ENCODE results near the gene C1orf94. TPM values are rescaled to one million over a fixed set of nuclear protein-coding genes. Genes with fewer than 3 reads are reported as not detected.

C1orf94 gene
- polyA plus RNA-seq, 1 of the 3 experiments (the other 2 are of a cell fraction): not detected

GRCh38 chr1:34143975-34144374 is 32.7 kb upstream of the C1orf94 start:
- H4K20me1 ChIP-seq (ENCODE audit: insufficient read depth): no peaks in the 10 kb centered on the region
- H3K27me3 ChIP-seq (ENCODE audit: insufficient read depth): no peaks in the 10 kb centered on the region
- TF ChIP-seq RAD21 (IDR thresholded peaks at IDR 0.05; ENCODE audit: low read length) (no peak), USF1 (IDR thresholded peaks at IDR 0.05; ENCODE audit: borderline replicate concordance, low read depth) (no peak), EZH2phosphoT487 (IDR thresholded peaks at IDR 0.05; ENCODE audit: borderline replicate concordance, low read depth) (no peak), CHD2 (IDR thresholded peaks at IDR 0.05; ENCODE audit: low read length, partially characterized antibody) (no peak), JUND (IDR thresholded peaks at IDR 0.05) (no peak), FOXJ3 (CRISPR knock-in tag; IDR thresholded peaks at IDR 0.05) (no peak), FOXM1 (IDR thresholded peaks at IDR 0.05; ENCODE audit: low read depth) (no peak), REST (IDR thresholded peaks at IDR 0.05; ENCODE audit: low read depth, low read length) (no peak)
- H3K9me2 ChIP-seq: no peaks in the 10 kb centered on the region
- H3F3A ChIP-seq (replicated peaks; ENCODE audit: insufficient read depth): no peaks in the 10 kb centered on the region
- no peaks in the 10 kb centered on the region for H3K36me3 ChIP-seq (replicated peaks in 1 of 2; ENCODE audit: control insufficient read depth in 1 of 2, insufficient read depth in 2 of 2, low read length in 1 of 2)
- H3K9me3 ChIP-seq: no peaks in the 10 kb centered on the region
- 23% methylated on average over 2 of the region's 2 CpGs for WGBS (ENCODE audit: low lambda C conversion rate)
- H3K4me3 ChIP-seq (ENCODE audit: low read depth in 2 of 2, low read length in 1 of 2): no peak overlapping the region
- no peak overlapping the region for H2AFZ ChIP-seq (ENCODE audit: low read depth)
- no peak overlapping the region for H3K27ac ChIP-seq (ENCODE audit: low read depth in 2 of 2, low read length in 1 of 2)
- CTCF ChIA-PET: interaction anchor here (1.5 to 5.4 kb wide), 3 partner anchors 11 to 19 kb away, joined by 3 to 32 read pairs (median 9); no protein-coding TSS in a partner anchor
- no peak overlapping the region for H3K9ac ChIP-seq
- no peaks in the 10 kb centered on the region for H3K79me2 ChIP-seq (ENCODE audit: insufficient read depth)
- POLR2A ChIA-PET: no interaction called here
- no peak overlapping the region for H3K4me2 ChIP-seq
- H3K4me1 ChIP-seq (ENCODE audit: control insufficient read depth in 1 of 2, insufficient read depth in 2 of 2, low read depth in 1 of 2, low read length in 1 of 2): no peaks in the 10 kb centered on the region
- DNase-seq: no peak

- WGBS (ENCODE audit: low lambda C conversion rate): 53% methylated on average over 6 of the region's 6 CpGs
- no peak overlapping the region for H2AFZ ChIP-seq (ENCODE audit: low read depth)
- H3K9me2 ChIP-seq: no peaks in the 10 kb centered on the region
- no peaks in the 10 kb centered on the region for H3F3A ChIP-seq (replicated peaks; ENCODE audit: insufficient read depth)
- H3K9ac ChIP-seq: no peak overlapping the region
- no peak overlapping the region for H3K4me2 ChIP-seq
- no peaks in the 10 kb centered on the region for H3K9me3 ChIP-seq
- H3K27ac ChIP-seq (ENCODE audit: low read depth in 2 of 2, low read length in 1 of 2): no peak overlapping the region
- no peak overlapping the region for H3K4me3 ChIP-seq (ENCODE audit: low read depth in 2 of 2, low read length in 1 of 2)
- no peaks in the 10 kb centered on the region for H4K20me1 ChIP-seq (ENCODE audit: insufficient read depth)
- POLR2A ChIA-PET: no interaction called here
- TF ChIP-seq SIN3A (IDR thresholded peaks at IDR 0.05; ENCODE audit: borderline replicate concordance, low read depth, low read length) (no peak), RCOR1 (IDR thresholded peaks at IDR 0.05; ENCODE audit: low read length) (no peak), USF1 (IDR thresholded peaks at IDR 0.05; ENCODE audit: borderline replicate concordance, low read depth) (no peak)
- no peak for DNase-seq
- H3K36me3 ChIP-seq (replicated peaks in 1 of 2; ENCODE audit: control insufficient read depth in 1 of 2, insufficient read depth in 2 of 2, low read length in 1 of 2): no peaks in the 10 kb centered on the region
- H3K27me3 ChIP-seq (ENCODE audit: insufficient read depth): no peaks in the 10 kb centered on the region
- CTCF ChIA-PET: interaction anchor here (0.7 to 5.4 kb wide), 4 partner anchors 12 to 213 kb away, joined by 3 to 32 read pairs (median 6); no protein-coding TSS in a partner anchor
- H3K4me1 ChIP-seq (ENCODE audit: control insufficient read depth in 1 of 2, insufficient read depth in 2 of 2, low read depth in 1 of 2, low read length in 1 of 2): no peaks in the 10 kb centered on the region
- H3K79me2 ChIP-seq (ENCODE audit: insufficient read depth): no peaks in the 10 kb centered on the region
Measured at GRCh38 chr1:34144766-34145165, 31.9 kb upstream of the C1orf94 start.
